Panc1 (cell line): ENCODE measurements around the gene RAD23A. TPM values are rescaled to one million over a fixed set of nuclear protein-coding genes. Genes with fewer than 3 reads are reported as not detected.

ENCODE experiments used
- ATAC-seq: fragments of 200-7000 bp; cut with Tn5 transposase; 2 replicates; pipeline ENCODE4 v1.9.1; 2020; ENCODE audit warnings: mild to moderate bottlenecking, moderate library complexity
- BruUV-seq: library from RNA; stranded (reverse); fragments of 400-500 nt; replicated peaks from 2 replicates; lab custom pipeline; 2021; lab: Mats Ljungman, UMichigan
- CTCF ChIA-PET: fragments of 300-600 bp; sonication (Branson Sonifier 250); formaldehyde crosslinking; loops from one replicate; lab custom pipeline; 2022; ENCODE audit warnings: antibody characterized with exemption; lab: Charles Lee
- POLR2A ChIA-PET: fragments of 300-600 bp; sonication (Branson Sonifier 250); formaldehyde crosslinking; loops from one replicate; lab custom pipeline; 2022; ENCODE audit warnings: antibody characterized with exemption; lab: Charles Lee
- DNase-seq: peaks from one replicate; pipeline ENCODE4 v3.0.0-alpha.2; 2010; ENCODE audit warnings: low read depth, low spot score
- H3K27ac ChIP-seq: 2 replicates; pipeline ENCODE4 v1.5.1; 2011; ENCODE audit warnings: mild to moderate bottlenecking, low read length, inconsistent platforms
- H3K27me3 ChIP-seq: fragments of 200-500 bp; sonication (Bioruptor generic); 2 replicates; pipeline ENCODE4 v1.6.0; 2014; ENCODE audit warnings: low read length, inconsistent platforms; ENCODE audit not compliant: control insufficient read depth, insufficient read depth
- H3K36me3 ChIP-seq: fragments of 200-500 bp; sonication (Bioruptor generic); 2 replicates; pipeline ENCODE4 v1.5.1; 2014; ENCODE audit warnings: inconsistent platforms, mild to moderate bottlenecking, low read length, moderate library complexity; ENCODE audit not compliant: control insufficient read depth, insufficient read depth
- H3K4me1 ChIP-seq: 2 replicates; pipeline ENCODE4 v1.5.1; 2011; ENCODE audit warnings: inconsistent platforms, mild to moderate bottlenecking, low read length, moderate library complexity; ENCODE audit not compliant: control insufficient read depth, insufficient read depth
- H3K4me3 ChIP-seq, 2 experiments: 2 replicates each; pipeline ENCODE4 v1.5.1; 2011 to 2012; ENCODE audit warnings: low read depth in 2 of 2, low read length in 2 of 2, mild to moderate bottlenecking in 2 of 2, inconsistent platforms in 1 of 2, moderate library complexity in 1 of 2
- H3K9me3 ChIP-seq: fragments of 200-500 bp; sonication (Bioruptor generic); 2 replicates; pipeline ENCODE4 v1.5.1; 2014; ENCODE audit warnings: low read depth, mild to moderate bottlenecking, inconsistent platforms, low read length, moderate library complexity; ENCODE audit not compliant: control insufficient read depth, insufficient read depth
- CTCF ChIP-seq: fragments of 450-650 bp; IDR thresholded peaks from 2 replicates; pipeline ENCODE4 v1.5.1; 2017; ENCODE audit warnings: mild to moderate bottlenecking
- POLR2AphosphoS5 ChIP-seq: IDR thresholded peaks from 2 replicates; pipeline ENCODE4 v1.6.1; 2012; ENCODE audit warnings: mild to moderate bottlenecking, low read depth, low read length, moderate library complexity
- REST ChIP-seq, 2 experiments: IDR thresholded peaks; 2 replicates each; pipeline ENCODE4 v1.6.1; 2011 to 2012; ENCODE audit warnings: low read depth in 2 of 2, control low read depth in 1 of 2, low read length in 1 of 2, mild to moderate bottlenecking in 1 of 2, moderate library complexity in 1 of 2; ENCODE audit not compliant: insufficient read depth in 1 of 2
- SIN3A ChIP-seq: IDR thresholded peaks from 2 replicates; pipeline ENCODE4 v1.6.1; 2012; ENCODE audit warnings: low read depth, mild to moderate bottlenecking, low read length, moderate library complexity, borderline replicate concordance; ENCODE audit not compliant: insufficient read depth
- TCF7L2 ChIP-seq: IDR thresholded peaks from 2 replicates; pipeline ENCODE4 v1.6.1; 2011; ENCODE audit warnings: mild to moderate bottlenecking, low read depth, low read length, inconsistent platforms
- in situ Hi-C: cut with HindIII; loops from 2 replicates; pipeline ENCODE4 v1.10.0; 2016; ENCODE audit warnings: low sequenced_read_pairs, low pct_unique_long_range_greater_than_20kb
- intact Hi-C: fragments of 100-400 bp; cut with micrococcal nuclease; formaldehyde crosslinking; loops from one replicate; pipeline ENCODE4 v1.10.0; 2022; ENCODE audit not compliant: unreplicated experiment
- total RNA-seq: library from RNA; stranded (reverse); gene quantifications from one replicate; pipeline ENCODE4 v1.2.1, GENCODE V29; 2021; ENCODE audit not compliant: unreplicated experiment

The RAD23A gene
- total RNA-seq, 1 experiment from 2014 or later, result 111 TPM

GRCh38 chr19:12943437-12944044 lies 2.1 kb upstream of the RAD23A start:
- TF ChIP-seq CTCF (no peak), POLR2AphosphoS5 (no peak), TCF7L2 (no peak), REST (IDR thresholded peaks at IDR 0.05; ENCODE audit: insufficient read depth in 1 of 2, low read depth in 2 of 2, low read length in 1 of 2) (no peak), SIN3A (no peak)

GRCh38 chr19:12944104-12944674 lies 1.5 kb upstream of the RAD23A start:
- no peak overlapping the region for H3K4me3 ChIP-seq
- peak overlapping the region; percentile 57; the same call in 1 of the 2 replicates for H3K27ac ChIP-seq
- ChIA-PET POLR2A (no interaction called here), CTCF (no interaction called here)
- peaks cover 23% of the 10 kb centered on the region for H3K36me3 ChIP-seq
- no TSS peak for BruUV-seq
- intact Hi-C loops, result no loop called here
- in situ Hi-C loops, result no loop called here
- no peak for TF ChIP-seq SIN3A
- no peak for TF ChIP-seq REST (IDR thresholded peaks at IDR 0.05; ENCODE audit: insufficient read depth in 1 of 2, low read depth in 2 of 2, low read length in 1 of 2)
- no peak for TF ChIP-seq POLR2AphosphoS5
- no peak for TF ChIP-seq CTCF
- no peak for TF ChIP-seq TCF7L2
- peaks cover 25% of the 10 kb centered on the region for H3K4me1 ChIP-seq
- H3K27me3 ChIP-seq, result no peaks in the 10 kb centered on the region
- H3K9me3 ChIP-seq, result no peaks in the 10 kb centered on the region
- ATAC-seq, result no peak
- no peak for DNase-seq

More at GRCh38 chr19:12943437-12944044, 2.1 kb upstream of the RAD23A start:
- Histone ChIP-seq H3K4me1 (peaks cover 25% of the 10 kb centered on the region), H3K4me3 (no peak overlapping the region), H3K27me3 (no peaks in the 10 kb centered on the region), H3K36me3 (peaks cover 27% of the 10 kb centered on the region), H3K27ac (no peak overlapping the region), H3K9me3 (no peaks in the 10 kb centered on the region)
- in situ Hi-C loops (no loop called here), intact Hi-C loops (no loop called here)
- ChIA-PET CTCF (interaction anchor here (0.6 kb wide), 1 partner anchor 486 kb away, joined by 9 read pairs; no protein-coding TSS in a partner anchor), POLR2A (no interaction called here)
- ATAC-seq, result no peak
- no peak for DNase-seq
- BruUV-seq, result TSS peak; percentile 37
